HCT116 (cell line): Measurements from ENCODE around the gene MLYCD. TPM values are rescaled to one million over a fixed set of nuclear protein-coding genes. Genes with fewer than 3 reads are reported as not detected.

Source experiments
- ATAC-seq: fragments of 200-7000 bp; cut with Tn5 transposase; 2 replicates; pipeline ENCODE4 v1.9.1; 2020; ENCODE audit warnings: mild to moderate bottlenecking, moderate library complexity
- BruUV-seq: library from RNA; stranded (reverse); fragments of 400-500 nt; replicated peaks from 2 replicates; lab custom pipeline; 2021; lab: Mats Ljungman, UMichigan
- CTCF ChIA-PET: fragments of 300-600 bp; sonication (Branson Sonifier 250); formaldehyde crosslinking; loops from one replicate; lab custom pipeline; 2021; ENCODE audit warnings: antibody characterized with exemption; lab: Charles Lee
- POLR2A ChIA-PET: fragments of 300-600, 350-600 bp; sonication (Branson Sonifier 250); formaldehyde crosslinking; loops from one replicate; lab custom pipeline; 2021; ENCODE audit warnings: antibody characterized with exemption; lab: Charles Lee
- RAD21 ChIA-PET, 2 experiments: fragments of 300-600 bp; sonication (Branson Sonifier 250); formaldehyde crosslinking; loops; one replicate each; lab custom pipeline; 2023; ENCODE audit warnings: low total read pairs in 2 of 2; ENCODE audit not compliant: uncharacterized antibody in 2 of 2, unreplicated experiment in 2 of 2, low non-redundant PET in 1 of 2; lab: Charles Lee
- DNase-seq: peaks from one replicate; pipeline ENCODE4 v3.0.0-alpha.2; 2010; ENCODE audit warnings: low read depth, low spot score
- H2AFZ ChIP-seq: fragments of 200-600 bp; shearing (Covaris generic), sonication (generic); 2 replicates; pipeline ENCODE4 v1.6.1; 2017; ENCODE audit warnings: low read depth, mixed run types, mixed read lengths, antibody characterized with exemption, low read length; ENCODE audit not compliant: poor library complexity, severe bottlenecking
- H3K27ac ChIP-seq: 2 replicates; pipeline ENCODE4 v1.5.1; 2012; ENCODE audit warnings: low read depth, low read length
- H3K27me3 ChIP-seq: fragments of 200-600 bp; sonication (generic); 2 replicates; pipeline ENCODE4 v1.6.1; 2016; ENCODE audit warnings: mixed run types, low read length, mixed read lengths; ENCODE audit not compliant: insufficient read depth
- H3K36me3 ChIP-seq, 2 experiments: fragments of 200-500 bp in 1 of 2; fragments of 200-600 bp in 1 of 2; sonication (Bioruptor generic) in 1 of 2; sonication (generic) in 1 of 2; 2 replicates each; pipeline versions ENCODE4 v1.5.1 to v1.6.1; 2014 to 2016; ENCODE audit warnings: low read length in 2 of 2, inconsistent platforms in 1 of 2, mixed read lengths in 1 of 2, mixed run types in 1 of 2; ENCODE audit not compliant: insufficient read depth in 2 of 2, control insufficient read depth in 1 of 2
- H3K4me1 ChIP-seq, 2 experiments: fragments of 200-600 bp in 1 of 2; sonication (generic) in 1 of 2; 2 replicates each; pipeline versions ENCODE4 v1.5.1 to v1.6.1; 2012 to 2017; ENCODE audit warnings: low read length in 2 of 2, inconsistent platforms in 1 of 2, mild to moderate bottlenecking in 1 of 2, mixed read lengths in 1 of 2, mixed run types in 1 of 2, moderate library complexity in 1 of 2; ENCODE audit not compliant: insufficient read depth in 2 of 2, control insufficient read depth in 1 of 2
- H3K4me2 ChIP-seq: fragments of 200-600 bp; sonication (generic); 2 replicates; pipeline ENCODE4 v1.6.1; 2017; ENCODE audit warnings: mixed run types, low read length, mixed read lengths
- H3K4me3 ChIP-seq, 2 experiments: fragments of 200-600 bp in 1 of 2; sonication (generic) in 1 of 2; replicated peaks in 1 of 2; 2 replicates each; pipeline ENCODE4 v1.5.1; 2011 to 2016; ENCODE audit warnings: low read length in 2 of 2, control low read depth in 1 of 2, low read depth in 1 of 2, mild to moderate bottlenecking in 1 of 2, mixed read lengths in 1 of 2, mixed run types in 1 of 2
- H3K79me2 ChIP-seq: fragments of 200-600 bp; sonication (generic); 2 replicates; pipeline ENCODE4 v1.6.1; 2017; ENCODE audit warnings: mild to moderate bottlenecking, mixed run types, low read length, moderate library complexity, mixed read lengths; ENCODE audit not compliant: insufficient read depth
- H3K9ac ChIP-seq: fragments of 200-600 bp; sonication (generic); 2 replicates; pipeline ENCODE4 v1.6.1; 2016; ENCODE audit warnings: low read length, mixed read lengths
- H3K9me2 ChIP-seq: fragments of 200-600 bp; sonication (generic), shearing (Covaris generic); 2 replicates; pipeline ENCODE4 v1.6.1; 2017; ENCODE audit warnings: mixed run types, mild to moderate bottlenecking, moderate library complexity; ENCODE audit not compliant: insufficient read depth
- H3K9me3 ChIP-seq, 2 experiments: fragments of 200-500 bp in 1 of 2; fragments of 200-600 bp in 1 of 2; sonication (Bioruptor generic) in 1 of 2; sonication (generic) in 1 of 2; 2 replicates each; pipeline ENCODE4 v1.6.1; 2014 to 2017; ENCODE audit warnings: low read length in 2 of 2, mixed read lengths in 2 of 2, inconsistent platforms in 1 of 2, low read depth in 1 of 2, mild to moderate bottlenecking in 1 of 2, mixed run types in 1 of 2, moderate library complexity in 1 of 2; ENCODE audit not compliant: control insufficient read depth in 1 of 2, insufficient read depth in 1 of 2
- H4K20me1 ChIP-seq: fragments of 200-600 bp; sonication (generic), shearing (Covaris generic); 2 replicates; pipeline ENCODE4 v1.6.1; 2017; ENCODE audit warnings: mixed run types, mild to moderate bottlenecking, moderate library complexity; ENCODE audit not compliant: insufficient read depth
- CBX3 ChIP-seq: IDR thresholded peaks from 2 replicates; pipeline ENCODE4 v1.6.1; 2012; ENCODE audit warnings: low read depth
- CEBPB ChIP-seq: IDR thresholded peaks from 2 replicates; pipeline ENCODE4 v1.6.1; 2012; ENCODE audit warnings: low read depth
- CTCF ChIP-seq, 3 experiments: fragments of 200-600 bp in 1 of 3; sonication (generic) in 1 of 3; IDR thresholded peaks in 2 of 3; conservative IDR thresholded peaks in 1 of 3; 2 replicates each; pipeline ENCODE4 v1.5.1; 2012 to 2017; ENCODE audit warnings: low read depth in 2 of 3, low read length in 2 of 3, antibody characterized with exemption in 1 of 3, borderline replicate concordance in 1 of 3, control low read depth in 1 of 3, mild to moderate bottlenecking in 1 of 3, mixed read lengths in 1 of 3, mixed run types in 1 of 3, moderate library complexity in 1 of 3; ENCODE audit not compliant: insufficient read depth in 1 of 3
- ELF1 ChIP-seq: IDR thresholded peaks from 2 replicates; pipeline ENCODE4 v1.6.1; 2012; ENCODE audit warnings: low read depth, borderline replicate concordance
- SIN3A ChIP-seq: IDR thresholded peaks from 2 replicates; pipeline ENCODE4 v1.6.1; 2012; ENCODE audit warnings: low read depth
- SRF ChIP-seq: IDR thresholded peaks from 2 replicates; pipeline ENCODE4 v1.6.1; 2012; ENCODE audit warnings: low read depth
- YY1 ChIP-seq: IDR thresholded peaks from 2 replicates; pipeline ENCODE4 v1.6.1; 2011; ENCODE audit warnings: low read length, low read depth, moderate library complexity, mild to moderate bottlenecking; ENCODE audit not compliant: insufficient replicate concordance; ENCODE audit errors: extremely low read depth
- ZBTB33 ChIP-seq: IDR thresholded peaks from 2 replicates; pipeline ENCODE4 v1.6.1; 2011; ENCODE audit warnings: mild to moderate bottlenecking, low read length, moderate library complexity; ENCODE audit not compliant: insufficient replicate concordance; ENCODE audit errors: extremely low read depth
- intact Hi-C: fragments of 100-400 bp; cut with micrococcal nuclease; formaldehyde crosslinking; loops from 2 replicates; pipeline ENCODE4 v1.10.0; 2022
- total RNA-seq: library from RNA; stranded (reverse); gene quantifications from one replicate; pipeline ENCODE4 v1.2.1, GENCODE V29; 2021; ENCODE audit not compliant: unreplicated experiment

The MLYCD gene
- total RNA-seq, 1 experiment from 2014 or later, result 3.9 TPM

- Histone ChIP-seq H3K27me3 (no peaks in the 10 kb centered on the region), H3K27ac (no peak overlapping the region), H3K4me2 (no peak overlapping the region), H3K9ac (no peak overlapping the region), H3K36me3 (peaks cover 7 to 17% of the 10 kb centered on the region in 2 experiments; a peak in 1 of 4 replicates), H2AFZ (no peak overlapping the region), H3K79me2 (no peaks in the 10 kb centered on the region), H3K9me3 (no peaks in the 10 kb centered on the region), H3K4me1 (no peaks in the 10 kb centered on the region), H3K9me2 (no peaks in the 10 kb centered on the region), H3K4me3 (no peak overlapping the region), H4K20me1 (no peaks in the 10 kb centered on the region)
- BruUV-seq, result no TSS peak
- ChIA-PET RAD21 (no interaction called here), CTCF (interaction anchor here (1.0 kb wide), 2 partner anchors 9 to 102 kb away, joined by 5 to 6 read pairs; no protein-coding TSS in a partner anchor), POLR2A (no interaction called here)
- intact Hi-C loops, result no loop called here
- DNase-seq, result no peak
- ATAC-seq, result no peak
- TF ChIP-seq ELF1 (no peak), ZBTB33 (no peak), CTCF (IDR thresholded peaks at IDR 0.05 in 2 of 3, conservative IDR thresholded peaks at IDR 0.05 in 1 of 3; ENCODE audit: borderline replicate concordance in 1 of 3, insufficient read depth in 1 of 3, low read depth in 2 of 3, low read length in 2 of 3) (no peak), SIN3A (no peak), YY1 (no peak), CBX3 (no peak), SRF (no peak), CEBPB (no peak)
Measured at GRCh38 chr16:83963277-83964119, 64.6 kb downstream of the MLYCD start.
